IMR-90 (cell line): ENCODE measurements around the gene TSHB. TPM values are rescaled to one million over a fixed set of nuclear protein-coding genes. Genes with fewer than 3 reads are reported as not detected.

ENCODE experiments used
- ATAC-seq: fragments of 200-7000 bp; cut with Tn5 transposase; 2 replicates; pipeline ENCODE4 v1.9.1; 2020; ENCODE audit warnings: low read depth, mild to moderate bottlenecking, moderate library complexity
- BruUV-seq: library from RNA; stranded (reverse); fragments of 400-500 nt; replicated peaks from 2 replicates; lab custom pipeline; 2021; lab: Mats Ljungman, UMichigan
- CTCF ChIA-PET: fragments of 300-600 bp; formaldehyde crosslinking; extraction: SDS; loops from one replicate; lab custom pipeline; 2021; ENCODE audit warnings: antibody characterized with exemption; lab: Yijun Ruan, JAX
- POLR2A ChIA-PET: fragments of 300-600 bp; sonication (Branson Sonifier 250); formaldehyde crosslinking; loops from one replicate; lab custom pipeline; 2022; ENCODE audit warnings: antibody characterized with exemption; ENCODE audit not compliant: unreplicated experiment; lab: Charles Lee
- DNase-seq: peaks from one replicate; pipeline ENCODE4 v3.0.0; 2013
- H2AFZ ChIP-seq: replicated peaks from 2 replicates; pipeline ENCODE3; 2013; ENCODE audit warnings: low read length, mild to moderate bottlenecking; ENCODE audit not compliant: poor library complexity
- H2AK5ac ChIP-seq: 2 replicates; pipeline ENCODE4 v1.6.1; 2013; ENCODE audit warnings: low read depth, low read length, inconsistent platforms
- H2AK9ac ChIP-seq: replicated peaks from 2 replicates; pipeline ENCODE3; 2013; ENCODE audit warnings: mild to moderate bottlenecking, low read depth, low read length, moderate library complexity; ENCODE audit not compliant: poor library complexity
- H2BK120ac ChIP-seq: 2 replicates; pipeline ENCODE4 v1.6.1; 2013; ENCODE audit warnings: low read depth, low read length, inconsistent platforms
- H2BK15ac ChIP-seq: 3 replicates; pipeline ENCODE4 v1.6.1; 2013; ENCODE audit warnings: low read depth, low read length, inconsistent platforms
- H2BK20ac ChIP-seq: 2 replicates; pipeline ENCODE4 v1.6.1; 2013; ENCODE audit warnings: low read depth, mild to moderate bottlenecking, inconsistent platforms, low read length, moderate library complexity
- H2BK5ac ChIP-seq: 2 replicates; pipeline ENCODE4 v1.6.1; 2013; ENCODE audit warnings: mild to moderate bottlenecking, low read depth, low read length, inconsistent platforms; ENCODE audit not compliant: poor library complexity, severe bottlenecking
- H3K14ac ChIP-seq: replicated peaks from 2 replicates; pipeline ENCODE4 v1.6.1; 2013; ENCODE audit warnings: low read depth, low read length, inconsistent platforms
- H3K18ac ChIP-seq: 2 replicates; pipeline ENCODE4 v1.6.1; 2013; ENCODE audit warnings: low read depth, low read length, control low read depth
- H3K23ac ChIP-seq: 2 replicates; pipeline ENCODE4 v1.6.1; 2013; ENCODE audit warnings: low read depth, low read length, inconsistent platforms
- H3K27ac ChIP-seq: 2 replicates; pipeline ENCODE4 v1.5.1; 2013; ENCODE audit warnings: mild to moderate bottlenecking, control low read depth, low read length; ENCODE audit not compliant: insufficient read depth
- H3K27me3 ChIP-seq: 2 replicates; pipeline ENCODE4 v1.6.1; 2013; ENCODE audit warnings: low read length; ENCODE audit not compliant: control insufficient read depth, insufficient read depth
- H3K36me3 ChIP-seq: 2 replicates; pipeline ENCODE4 v1.6.1; 2013; ENCODE audit warnings: low read length, mixed read lengths; ENCODE audit not compliant: control insufficient read depth, insufficient read depth
- H3K4ac ChIP-seq: 2 replicates; pipeline ENCODE4 v1.6.1; 2013; ENCODE audit warnings: low read depth, low read length, inconsistent platforms
- H3K4me1 ChIP-seq: 2 replicates; pipeline ENCODE4 v1.6.1; 2013; ENCODE audit warnings: low read length, mixed read lengths; ENCODE audit not compliant: control insufficient read depth, insufficient read depth
- H3K4me2 ChIP-seq: 2 replicates; pipeline ENCODE4 v1.6.1; 2013; ENCODE audit warnings: low read depth, mild to moderate bottlenecking, control low read depth, low read length, moderate library complexity
- H3K4me3 ChIP-seq: 2 replicates; pipeline ENCODE4 v1.5.1; 2013; ENCODE audit warnings: low read depth, mild to moderate bottlenecking, control low read depth, low read length, moderate library complexity; ENCODE audit not compliant: insufficient read depth
- H3K56ac ChIP-seq: 2 replicates; pipeline ENCODE4 v1.6.1; 2013; ENCODE audit warnings: low read length, inconsistent platforms; ENCODE audit not compliant: insufficient read depth; ENCODE audit errors: extremely low read depth
- H3K79me1 ChIP-seq, 2 experiments: 2 replicates each; pipeline ENCODE4 v1.6.1; 2013; ENCODE audit warnings: low read length in 2 of 2, inconsistent platforms in 1 of 2, low read depth in 1 of 2
- H3K9ac ChIP-seq: 2 replicates; pipeline ENCODE4 v1.6.1; 2013; ENCODE audit warnings: low read depth, low read length, control low read depth
- H3K9me1 ChIP-seq: 2 replicates; pipeline ENCODE4 v1.6.1; 2013; ENCODE audit warnings: low read length, inconsistent platforms; ENCODE audit not compliant: insufficient read depth
- H3K9me3 ChIP-seq: 2 replicates; pipeline ENCODE4 v1.6.1; 2013; ENCODE audit warnings: low read length; ENCODE audit not compliant: control insufficient read depth, insufficient read depth
- H4K20me1 ChIP-seq: 2 replicates; pipeline ENCODE4 v1.6.1; 2013; ENCODE audit warnings: low read length, inconsistent platforms; ENCODE audit not compliant: insufficient read depth
- H4K5ac ChIP-seq: 2 replicates; pipeline ENCODE4 v1.6.1; 2013; ENCODE audit warnings: mild to moderate bottlenecking, low read depth, low read length, control low read depth
- H4K8ac ChIP-seq, 2 experiments: 2 replicates each; pipeline ENCODE4 v1.6.1; 2013; ENCODE audit warnings: low read depth in 2 of 2, low read length in 2 of 2, control low read depth in 1 of 2, inconsistent platforms in 1 of 2
- H4K91ac ChIP-seq: 2 replicates; pipeline ENCODE4 v1.6.1; 2013; ENCODE audit warnings: low read depth, low read length, inconsistent platforms; ENCODE audit not compliant: insufficient read depth
- BHLHE40 ChIP-seq: fragments of 150-350 bp; IDR thresholded peaks from 2 replicates; pipeline ENCODE4 v1.6.1; 2016; ENCODE audit warnings: mild to moderate bottlenecking, low read depth, low read length
- CEBPB ChIP-seq: IDR thresholded peaks from 2 replicates; pipeline ENCODE4 v1.6.1; 2012; ENCODE audit warnings: low read depth, low read length, improper control_type of control experiment
- CHD1 ChIP-seq: IDR thresholded peaks from 2 replicates; pipeline ENCODE4 v1.6.1; 2012; ENCODE audit warnings: low read depth, low read length, improper control_type of control experiment
- FOS ChIP-seq: fragments of 150-350 bp; IDR thresholded peaks from 2 replicates; pipeline ENCODE4 v1.6.1; 2016; ENCODE audit warnings: low read depth, low read length
- MAFK ChIP-seq: IDR thresholded peaks from 2 replicates; pipeline ENCODE4 v1.6.1; 2012; ENCODE audit warnings: low read depth, low read length, improper control_type of control experiment
- MAZ ChIP-seq: IDR thresholded peaks from 2 replicates; pipeline ENCODE4 v1.6.1; 2012; ENCODE audit warnings: low read depth, mild to moderate bottlenecking, low read length, improper control_type of control experiment, moderate library complexity, borderline replicate concordance
- MXI1 ChIP-seq: IDR thresholded peaks from 2 replicates; pipeline ENCODE4 v1.6.1; 2012; ENCODE audit warnings: low read depth, mild to moderate bottlenecking, low read length, moderate library complexity, borderline replicate concordance
- NFE2L2 ChIP-seq: fragments of 150-350 bp; IDR thresholded peaks from 2 replicates; pipeline ENCODE4 v1.6.1; 2016; ENCODE audit warnings: low read depth, mild to moderate bottlenecking, low read length
- POLR2A ChIP-seq: IDR thresholded peaks from 2 replicates; pipeline ENCODE4 v1.6.1; 2012; ENCODE audit warnings: mild to moderate bottlenecking, low read depth, low read length
- RAD21 ChIP-seq: IDR thresholded peaks from 2 replicates; pipeline ENCODE4 v1.6.1; 2012; ENCODE audit warnings: low read length, improper control_type of control experiment
- RCOR1 ChIP-seq: IDR thresholded peaks from 2 replicates; pipeline ENCODE4 v1.6.1; 2012; ENCODE audit warnings: mild to moderate bottlenecking, low read length, improper control_type of control experiment; ENCODE audit not compliant: insufficient replicate concordance
- RFX5 ChIP-seq: IDR thresholded peaks from 2 replicates; pipeline ENCODE4 v1.8.0; 2012; ENCODE audit warnings: low read depth, mild to moderate bottlenecking, low read length, moderate library complexity
- SMC3 ChIP-seq: fragments of 150-350 bp; IDR thresholded peaks from 2 replicates; pipeline ENCODE4 v1.6.1; 2016; ENCODE audit warnings: low read depth, mild to moderate bottlenecking, antibody characterized with exemption, low read length, moderate library complexity
- USF2 ChIP-seq: fragments of 150-350 bp; IDR thresholded peaks from 2 replicates; pipeline ENCODE4 v1.6.1; 2017; ENCODE audit warnings: mild to moderate bottlenecking, antibody characterized with exemption, low read length, low read depth
- WGBS, 2 experiments: methylation state at CpG; one replicate each; pipeline versions ENCODE4 v1.1.5 to v1.1.7; 2013; ENCODE audit warnings: missing lambda C conversion rate in 2 of 2; ENCODE audit not compliant: insufficient read length in 1 of 2; ENCODE audit errors: extremely low coverage in 2 of 2; 5-methylcytosine and 5-hydroxymethylcytosine counted together
- dilution Hi-C: fragments of 300-500 bp; cut with HindIII; formaldehyde crosslinking; loops from one replicate; pipeline ENCODE4 v1.14.3; 2018; ENCODE audit warnings: low sequenced_read_pairs; ENCODE audit not compliant: unreplicated experiment
- in situ Hi-C: fragments of 300-500 bp; cut with MboI; formaldehyde crosslinking; loops from 3 replicates; pipeline ENCODE4 v1.14.3; 2019; ENCODE audit warnings: low sequenced_read_pairs, inconsistent platforms, mixed read lengths
- intact Hi-C: fragments of 100-400 bp; cut with micrococcal nuclease; formaldehyde crosslinking; loops from 2 replicates; pipeline ENCODE4 v1.10.0; 2022
- polyA plus RNA-seq, 3 experiments: library from polyadenylated mRNA; depleted of rRNA; stranded (reverse); fragments of >200 nt; gene quantifications; 2 replicates each; pipeline ENCODE4 v1.2.3, GENCODE V29; 2012; ENCODE audit warnings: low replicate concordance in 1 of 3
- total RNA-seq: library from RNA; depleted of rRNA; stranded (reverse); fragments of >200 nt; gene quantifications from 2 replicates; pipeline ENCODE4 v1.2.3, GENCODE V29; 2012
- TF ChIP-seq, protein P1 (sequence below): conservative IDR thresholded peaks from 2 replicates; pipeline ENCODE4 v1.5.1; 2012; ENCODE audit warnings: mild to moderate bottlenecking, low read depth, low read length, improper control_type of control experiment
- TF ChIP-seq, protein P2 (sequence below): fragments of 150-350 bp; IDR thresholded peaks from 2 replicates; pipeline ENCODE4 v1.6.1; 2016; ENCODE audit warnings: low read depth, mild to moderate bottlenecking, low read length, moderate library complexity, borderline replicate concordance

The TSHB gene
- total and polyA plus RNA-seq, 2 of the 4 experiments (the other 2 are of a cell fraction), result not detected

DNA sequence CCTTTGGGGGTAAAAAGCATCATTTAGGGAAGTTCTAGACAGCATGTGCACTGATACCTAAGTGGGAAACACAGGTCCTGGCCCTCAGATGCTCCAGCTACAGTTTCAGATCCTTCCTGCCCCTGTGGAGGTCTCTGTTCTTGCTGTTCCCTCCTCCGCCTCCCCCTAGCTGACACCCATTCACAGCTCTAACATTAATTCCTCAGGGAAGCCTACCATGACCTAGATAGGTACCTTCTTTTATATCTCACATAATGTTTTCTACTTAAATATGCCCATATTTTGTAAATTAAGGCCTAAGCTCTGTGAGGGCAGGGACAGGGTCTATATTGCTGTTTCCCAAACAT, 48.3 kb downstream of the TSHB start:
- no peaks in the 10 kb centered on the region for H3K36me3 ChIP-seq
- no peak overlapping the region for H4K8ac ChIP-seq
- dilution Hi-C loops (no loop called here), in situ Hi-C loops (no loop called here), intact Hi-C loops (no loop called here)
- ATAC-seq (no peak), DNase-seq (no peak)
- no peak overlapping the region for H2AK9ac ChIP-seq
- H3K4ac ChIP-seq, result no peak overlapping the region
- ChIA-PET POLR2A (no interaction called here), CTCF (no interaction called here)
- no peak overlapping the region for H3K23ac ChIP-seq
- no peak for TF ChIP-seq SMC3
- TF ChIP-seq POLR2A, result no peak
- TF ChIP-seq, protein P1, sequence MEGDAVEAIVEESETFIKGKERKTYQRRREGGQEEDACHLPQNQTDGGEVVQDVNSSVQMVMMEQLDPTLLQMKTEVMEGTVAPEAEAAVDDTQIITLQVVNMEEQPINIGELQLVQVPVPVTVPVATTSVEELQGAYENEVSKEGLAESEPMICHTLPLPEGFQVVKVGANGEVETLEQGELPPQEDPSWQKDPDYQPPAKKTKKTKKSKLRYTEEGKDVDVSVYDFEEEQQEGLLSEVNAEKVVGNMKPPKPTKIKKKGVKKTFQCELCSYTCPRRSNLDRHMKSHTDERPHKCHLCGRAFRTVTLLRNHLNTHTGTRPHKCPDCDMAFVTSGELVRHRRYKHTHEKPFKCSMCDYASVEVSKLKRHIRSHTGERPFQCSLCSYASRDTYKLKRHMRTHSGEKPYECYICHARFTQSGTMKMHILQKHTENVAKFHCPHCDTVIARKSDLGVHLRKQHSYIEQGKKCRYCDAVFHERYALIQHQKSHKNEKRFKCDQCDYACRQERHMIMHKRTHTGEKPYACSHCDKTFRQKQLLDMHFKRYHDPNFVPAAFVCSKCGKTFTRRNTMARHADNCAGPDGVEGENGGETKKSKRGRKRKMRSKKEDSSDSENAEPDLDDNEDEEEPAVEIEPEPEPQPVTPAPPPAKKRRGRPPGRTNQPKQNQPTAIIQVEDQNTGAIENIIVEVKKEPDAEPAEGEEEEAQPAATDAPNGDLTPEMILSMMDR, result no peak
- TF ChIP-seq, protein P2, sequence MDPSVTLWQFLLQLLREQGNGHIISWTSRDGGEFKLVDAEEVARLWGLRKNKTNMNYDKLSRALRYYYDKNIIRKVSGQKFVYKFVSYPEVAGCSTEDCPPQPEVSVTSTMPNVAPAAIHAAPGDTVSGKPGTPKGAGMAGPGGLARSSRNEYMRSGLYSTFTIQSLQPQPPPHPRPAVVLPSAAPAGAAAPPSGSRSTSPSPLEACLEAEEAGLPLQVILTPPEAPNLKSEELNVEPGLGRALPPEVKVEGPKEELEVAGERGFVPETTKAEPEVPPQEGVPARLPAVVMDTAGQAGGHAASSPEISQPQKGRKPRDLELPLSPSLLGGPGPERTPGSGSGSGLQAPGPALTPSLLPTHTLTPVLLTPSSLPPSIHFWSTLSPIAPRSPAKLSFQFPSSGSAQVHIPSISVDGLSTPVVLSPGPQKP, result no peak
- no peak for TF ChIP-seq BHLHE40
- TF ChIP-seq CEBPB, result no peak
- TF ChIP-seq RCOR1, result no peak
- TF ChIP-seq MAFK, result no peak
- TF ChIP-seq MXI1, result no peak
- TF ChIP-seq NFE2L2, result no peak
- TF ChIP-seq FOS, result no peak
- no peak for TF ChIP-seq RAD21
- no peak for TF ChIP-seq CHD1
- TF ChIP-seq MAZ, result no peak
- TF ChIP-seq USF2, result no peak
- TF ChIP-seq RFX5, result no peak
- no peak overlapping the region for H4K91ac ChIP-seq
- peaks cover 10% of the 10 kb centered on the region for H3K27me3 ChIP-seq
- no peak overlapping the region for H3K18ac ChIP-seq
- no peak overlapping the region for H3K4me2 ChIP-seq
- no TSS peak for BruUV-seq
- H3K4me3 ChIP-seq, result no peak overlapping the region
- no peak overlapping the region for H2BK5ac ChIP-seq
- no peak overlapping the region for H3K27ac ChIP-seq
- no peaks in the 10 kb centered on the region for H4K20me1 ChIP-seq
- H2AFZ ChIP-seq, result no peak overlapping the region
- H3K14ac ChIP-seq, result no peak overlapping the region
- no peak overlapping the region for H2BK15ac ChIP-seq
- no peaks in the 10 kb centered on the region for H3K9me1 ChIP-seq
- H3K9ac ChIP-seq, result no peak overlapping the region
- no peak overlapping the region for H2BK120ac ChIP-seq
- H3K4me1 ChIP-seq, result no peaks in the 10 kb centered on the region; the same call in 1 of the 2 replicates
- no peak overlapping the region for H3K56ac ChIP-seq
- H2BK20ac ChIP-seq, result no peak overlapping the region
- no peak overlapping the region for H2AK5ac ChIP-seq
- no CpG with 5 or more reads among the region's 1 CpG for WGBS, 2 experiments
- H4K5ac ChIP-seq, result no peak overlapping the region
- no peaks in the 10 kb centered on the region for H3K9me3 ChIP-seq
- no peaks in the 10 kb centered on the region for H3K79me1 ChIP-seq
